ENCODE data around the gene ADNP2.

ADNP2 gene

GRCh38 chr18:80140455-80140985 lies 31.5 kb downstream of the ADNP2 start:
- DNase-seq (ENCODE audit: low read depth), result no peak
- no peak for TF ChIP-seq CTCF (IDR thresholded peaks at IDR 0.05; ENCODE audit: control insufficient read depth, extremely low read depth, insufficient read depth)
- H3K4me3 ChIP-seq (ENCODE audit: low read depth, low read length), result no peak overlapping the region

GRCh38 chr18:80143881-80144280 lies 34.8 kb downstream of the ADNP2 start:
- no peak for DNase-seq (ENCODE audit: low read depth)
- H3K4me3 ChIP-seq (ENCODE audit: low read depth, low read length), result no peak overlapping the region
- TF ChIP-seq CTCF (IDR thresholded peaks at IDR 0.05; ENCODE audit: control insufficient read depth, extremely low read depth, insufficient read depth), result no peak

DNA sequence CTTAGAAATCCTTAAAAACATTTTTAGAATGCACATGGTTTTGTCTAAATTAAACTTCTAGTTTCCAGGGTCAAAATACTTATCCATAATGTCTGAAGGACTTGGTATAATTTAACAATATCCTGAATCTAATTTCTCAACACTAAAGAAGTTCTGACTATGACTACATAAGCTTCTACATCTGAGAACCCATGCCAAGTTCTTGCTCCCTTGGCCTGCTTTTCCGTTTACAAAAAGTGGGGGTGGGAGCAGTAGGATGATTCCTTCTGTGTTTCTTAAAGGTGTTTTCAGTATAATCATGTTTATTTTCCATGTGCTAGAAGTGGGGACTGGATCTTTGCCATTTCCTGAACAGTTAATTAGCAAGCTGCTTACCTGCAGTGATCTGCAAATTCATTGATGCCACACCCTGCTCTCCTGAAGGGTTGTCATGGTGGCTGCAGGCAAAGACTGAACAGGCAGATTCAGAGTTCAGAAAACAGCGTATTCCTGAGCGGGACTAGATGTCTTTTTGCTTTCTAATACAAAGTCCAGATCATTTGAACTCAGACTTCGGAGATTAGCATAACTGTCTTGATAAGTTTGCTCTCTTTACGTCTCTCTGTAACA lies 36.2 kb downstream of the ADNP2 start:
- DNase-seq (ENCODE audit: low read depth), result no peak
- H3K4me3 ChIP-seq (ENCODE audit: low read depth, low read length), result no peak overlapping the region
- no peak for TF ChIP-seq CTCF (IDR thresholded peaks at IDR 0.05; ENCODE audit: control insufficient read depth, extremely low read depth, insufficient read depth)

DNA sequence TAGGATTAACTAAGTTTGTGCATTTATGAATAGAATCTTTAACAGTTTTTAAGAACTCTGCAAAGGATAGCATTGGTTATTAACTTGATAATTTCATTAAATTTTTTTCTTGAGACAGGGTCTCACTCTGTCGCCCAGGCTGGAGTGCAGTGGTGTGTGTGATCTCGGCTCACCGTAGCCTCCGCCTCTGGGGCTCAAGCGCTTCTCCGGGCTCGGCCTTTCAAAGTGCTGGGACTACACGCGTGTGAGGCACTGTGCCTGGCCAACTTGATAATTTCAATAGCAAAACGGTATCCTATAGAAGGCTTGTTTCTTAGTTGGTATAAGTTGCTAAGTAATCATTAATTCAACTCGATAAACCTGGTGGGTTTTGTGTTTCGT lies 38.0 kb downstream of the ADNP2 start:
- peak overlapping the region; percentile 71 for H3K4me3 ChIP-seq (ENCODE audit: low read depth, low read length)
- no peak for DNase-seq (ENCODE audit: low read depth)
- no peak for TF ChIP-seq CTCF (IDR thresholded peaks at IDR 0.05; ENCODE audit: control insufficient read depth, extremely low read depth, insufficient read depth)

DNA sequence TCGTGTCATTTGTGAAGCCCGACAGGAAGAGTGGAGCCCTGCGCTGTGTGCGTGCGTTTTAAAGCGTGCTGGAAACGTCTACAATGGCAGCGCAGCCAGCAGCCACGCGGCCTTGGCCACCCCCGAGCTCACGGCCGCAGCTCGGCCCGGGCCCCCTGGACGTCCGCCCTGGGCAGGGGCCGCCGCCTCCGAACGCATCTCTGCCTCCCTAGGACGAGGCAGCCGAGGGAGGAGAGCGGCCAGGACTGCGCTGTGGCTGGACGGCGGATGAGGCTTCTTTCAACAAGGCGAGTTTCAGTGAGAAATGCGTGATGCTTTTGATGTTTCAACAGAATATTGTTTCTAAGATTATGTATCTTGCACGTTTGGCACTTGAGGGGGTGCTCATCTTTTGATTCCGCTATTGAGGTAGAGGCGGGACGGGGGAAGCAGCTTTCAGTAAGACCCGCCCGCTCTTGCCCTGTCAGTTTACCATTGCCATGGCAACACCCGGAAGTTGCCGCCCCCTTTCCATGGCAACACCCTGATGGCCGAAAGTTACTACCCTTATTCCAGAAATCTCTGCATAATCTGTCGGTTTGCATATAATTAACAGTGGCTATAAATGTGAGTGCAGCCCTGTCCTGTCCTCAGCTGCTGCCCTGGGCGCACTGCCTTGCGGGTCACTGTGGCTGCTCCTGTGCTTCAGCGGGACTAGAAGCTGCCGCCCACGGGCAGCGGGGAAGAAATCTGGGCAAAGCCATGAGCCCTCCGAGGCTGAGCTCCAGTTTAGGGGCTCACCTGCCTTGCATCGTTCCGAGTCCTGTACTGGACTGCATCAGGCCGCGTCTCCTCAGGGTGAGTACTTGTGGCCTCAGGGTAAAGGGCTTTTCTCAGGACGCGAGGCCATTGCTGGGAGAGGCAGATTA lies 38.6 kb downstream of the ADNP2 start:
- TF ChIP-seq CTCF (IDR thresholded peaks at IDR 0.05; ENCODE audit: control insufficient read depth, extremely low read depth, insufficient read depth), result no peak
- DNase-seq (ENCODE audit: low read depth), result peak; percentile 81
- H3K4me3 ChIP-seq (ENCODE audit: low read depth, low read length), result peak overlapping the region; percentile 71

DNA sequence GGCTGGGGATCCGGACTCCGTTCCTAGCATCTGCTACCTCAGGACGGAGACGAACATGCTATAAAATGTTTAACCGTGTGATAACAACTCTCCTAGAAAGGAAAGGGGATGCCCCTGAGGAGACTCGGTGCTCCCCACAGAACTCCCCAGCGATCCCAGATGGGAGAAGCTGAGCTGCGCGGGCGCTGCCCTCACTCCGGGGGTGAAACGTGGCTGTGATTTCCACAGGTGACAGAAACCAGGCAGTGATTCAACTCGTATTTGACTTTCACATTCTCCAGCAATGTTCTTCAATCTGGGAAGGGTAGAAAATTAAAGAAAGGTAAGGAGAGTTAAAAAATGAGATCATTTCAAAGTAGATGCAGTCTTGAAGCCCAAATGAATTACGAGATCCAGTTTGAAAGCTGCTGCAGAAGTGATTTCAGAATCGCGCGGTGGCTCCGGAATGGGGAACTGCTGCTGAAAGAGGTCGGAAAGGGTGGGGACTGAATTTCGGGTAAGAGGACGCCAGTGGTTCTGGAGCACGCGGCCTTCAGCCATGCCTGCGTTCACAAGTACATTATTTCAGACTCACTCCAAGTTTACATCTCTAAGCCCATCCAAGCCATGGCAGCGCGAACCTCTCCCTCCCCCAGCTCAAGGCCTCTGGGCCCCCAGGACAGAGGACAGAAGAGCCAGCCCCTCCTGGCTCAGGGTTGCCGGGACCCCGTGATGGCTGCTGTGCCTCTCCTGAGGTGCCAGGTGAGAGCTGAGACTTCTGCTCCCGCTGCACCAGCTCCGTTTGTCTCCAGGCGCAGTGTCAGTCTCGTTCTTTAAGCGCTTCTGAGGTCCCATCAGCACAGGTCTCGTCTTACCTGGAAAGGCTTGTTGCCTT lies 39.5 kb downstream of the ADNP2 start:
- no peak for DNase-seq (ENCODE audit: low read depth)
- peak overlapping the region; percentile 71 for H3K4me3 ChIP-seq (ENCODE audit: low read depth, low read length)
- TF ChIP-seq CTCF (IDR thresholded peaks at IDR 0.05; ENCODE audit: control insufficient read depth, extremely low read depth, insufficient read depth), result no peak
